Measurements from ENCODE around the gene B3GALT4.

GRCh38 chr6:33316603-33317418 is 39.9 kb downstream of the B3GALT4 start:
- TF ChIP-seq CTCF (IDR thresholded peaks at IDR 0.05) (no peak), POLR2A (IDR thresholded peaks at IDR 0.05) (no peak)
